Retinal pigment epithelial cell (primary cell): ENCODE data around the gene CHMP2B.
A peak's percentile ranks its signal among the peaks of the same experiment; 100 is the strongest.
"Not testable (repeated sequence)": the region's sequence is repeated elsewhere in the genome, so short reads cannot be mapped to it uniquely, and the experiment has no call there.

ENCODE experiments used
- DNase-seq: peaks from one replicate; pipeline ENCODE4 v3.0.0-alpha.2; 2010; ENCODE audit warnings: low read depth
- H3K4me3 ChIP-seq: 2 replicates; pipeline ENCODE4 v1.5.1; 2011; ENCODE audit warnings: mild to moderate bottlenecking, low read length, control low read depth, moderate library complexity
- TF ChIP-seq, protein P1 (sequence below): conservative IDR thresholded peaks from 2 replicates; pipeline ENCODE4 v1.5.1; 2011; ENCODE audit warnings: low read depth, low read length, control low read depth, inconsistent platforms

CHMP2B gene

DNA sequence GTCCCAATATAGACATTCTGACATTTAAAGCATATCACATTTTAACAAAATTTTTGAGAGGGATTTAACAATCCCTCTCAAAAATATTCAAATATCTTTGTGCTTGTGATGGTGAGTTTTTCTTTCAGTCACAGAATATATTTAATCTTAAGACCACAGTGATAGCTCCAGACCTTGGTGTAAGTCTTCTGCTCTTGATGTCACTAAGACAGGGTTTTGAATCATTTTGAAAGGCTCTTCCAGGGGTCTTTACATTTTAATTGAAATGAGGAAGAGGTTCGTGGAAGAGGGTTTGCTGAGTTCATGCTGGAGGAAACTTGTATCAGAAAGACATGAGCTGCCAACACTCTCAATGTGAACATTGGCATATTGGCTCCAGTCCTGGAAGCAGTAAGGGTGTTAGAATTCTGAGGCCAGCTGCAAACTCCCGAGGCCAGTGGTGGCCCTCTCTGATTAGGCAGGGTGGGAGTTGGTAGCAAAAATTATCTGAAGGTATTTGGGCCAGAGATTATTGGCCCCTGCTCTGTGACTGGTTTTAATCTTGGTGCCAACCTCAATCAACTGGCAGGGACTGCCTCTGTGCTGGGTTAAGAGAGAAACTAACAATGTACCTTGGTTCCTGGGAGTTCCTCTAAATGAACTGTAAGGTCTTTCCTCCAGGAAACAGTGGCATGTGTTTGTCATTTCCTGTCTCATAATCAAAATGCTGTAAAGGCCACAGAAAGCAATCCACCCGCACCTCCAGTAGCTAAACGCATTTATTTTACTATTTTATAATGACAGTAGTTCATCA, 44.0 kb downstream of the CHMP2B start:
- DNase-seq: no peak
- H3K4me3 ChIP-seq: no peak overlapping the region
- TF ChIP-seq, protein P1, sequence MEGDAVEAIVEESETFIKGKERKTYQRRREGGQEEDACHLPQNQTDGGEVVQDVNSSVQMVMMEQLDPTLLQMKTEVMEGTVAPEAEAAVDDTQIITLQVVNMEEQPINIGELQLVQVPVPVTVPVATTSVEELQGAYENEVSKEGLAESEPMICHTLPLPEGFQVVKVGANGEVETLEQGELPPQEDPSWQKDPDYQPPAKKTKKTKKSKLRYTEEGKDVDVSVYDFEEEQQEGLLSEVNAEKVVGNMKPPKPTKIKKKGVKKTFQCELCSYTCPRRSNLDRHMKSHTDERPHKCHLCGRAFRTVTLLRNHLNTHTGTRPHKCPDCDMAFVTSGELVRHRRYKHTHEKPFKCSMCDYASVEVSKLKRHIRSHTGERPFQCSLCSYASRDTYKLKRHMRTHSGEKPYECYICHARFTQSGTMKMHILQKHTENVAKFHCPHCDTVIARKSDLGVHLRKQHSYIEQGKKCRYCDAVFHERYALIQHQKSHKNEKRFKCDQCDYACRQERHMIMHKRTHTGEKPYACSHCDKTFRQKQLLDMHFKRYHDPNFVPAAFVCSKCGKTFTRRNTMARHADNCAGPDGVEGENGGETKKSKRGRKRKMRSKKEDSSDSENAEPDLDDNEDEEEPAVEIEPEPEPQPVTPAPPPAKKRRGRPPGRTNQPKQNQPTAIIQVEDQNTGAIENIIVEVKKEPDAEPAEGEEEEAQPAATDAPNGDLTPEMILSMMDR: no peak

DNA sequence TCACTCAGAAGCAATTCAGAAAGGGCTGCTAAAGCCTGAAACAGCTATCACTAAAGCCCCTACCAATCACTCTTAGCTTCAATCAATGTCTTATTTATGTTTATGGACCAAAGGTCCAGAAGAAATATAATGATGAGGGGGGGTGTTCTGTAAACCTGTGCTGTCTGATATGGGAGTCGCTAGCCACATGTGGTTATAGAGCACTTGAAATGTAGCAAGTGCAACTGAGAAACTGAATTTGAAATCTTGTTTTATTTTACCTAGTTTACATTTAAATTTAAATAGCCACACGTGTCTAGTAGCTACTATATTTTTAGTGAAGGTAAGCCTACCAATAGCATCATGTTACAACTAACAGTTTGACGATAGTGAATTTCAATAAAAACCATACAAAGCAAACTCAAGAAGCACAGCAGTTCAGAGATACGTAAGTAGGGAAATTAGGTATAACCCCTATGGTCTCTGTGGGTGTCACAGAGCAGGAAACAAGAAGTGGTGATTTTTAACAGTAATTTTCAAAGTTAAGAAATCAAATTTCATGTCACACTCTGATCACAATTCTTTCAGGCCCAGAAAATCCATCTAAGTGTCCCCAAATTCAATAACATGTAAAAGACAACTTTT, 45.7 kb downstream of the CHMP2B start:
- DNase-seq: no peak

DNA sequence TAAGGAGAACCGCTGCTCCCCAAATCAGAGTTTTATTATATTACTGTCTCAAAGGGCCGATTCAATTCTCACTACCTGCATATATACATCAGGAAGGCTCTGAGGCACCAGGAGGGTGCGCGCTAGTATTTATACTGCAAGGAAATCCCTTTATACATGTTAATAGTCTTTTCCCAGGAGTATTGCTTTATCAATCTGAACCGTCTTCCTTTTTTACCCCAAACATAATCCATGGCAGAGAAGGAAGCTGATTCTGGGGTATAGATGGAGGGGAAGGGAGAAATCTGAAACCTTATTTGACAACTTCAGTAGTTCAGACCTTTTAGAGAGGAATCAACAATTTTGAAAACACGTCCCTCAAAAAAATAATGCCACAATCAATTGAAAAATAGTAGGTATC, 49.4 kb downstream of the CHMP2B start, which contains the start of gene POU1F1:
POU1F1 (minus strand) TSS at position 101 of the 400 bp plus-strand sequence. CDS start 122 bp downstream, outside the sequence.
- H3K4me3 ChIP-seq: no peak within 1 kb of the TSS
- TF ChIP-seq, protein P1: no peak
- DNase-seq: no peak

More for the DNA sequence above, 45.7 kb downstream of the CHMP2B start:
- no peak overlapping the region for H3K4me3 ChIP-seq
- TF ChIP-seq, protein P1: no peak

DNA sequence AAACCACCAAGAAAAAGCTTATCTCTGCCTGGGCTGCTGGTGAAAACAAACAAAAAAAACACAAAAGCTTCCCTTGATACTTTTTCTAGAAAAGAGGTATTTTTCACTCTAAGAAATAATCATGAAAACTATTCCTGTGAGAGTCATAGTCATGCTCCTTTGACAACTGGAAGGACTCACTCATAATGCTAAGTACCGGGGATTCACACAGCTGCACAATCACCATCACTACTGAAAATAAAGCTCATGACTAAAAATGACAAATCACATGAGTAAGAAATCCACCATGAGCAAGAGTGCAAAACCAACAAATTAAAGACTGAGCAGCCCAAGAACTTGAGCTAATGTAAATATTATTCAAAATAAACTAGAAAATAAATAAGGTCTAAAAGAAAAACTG, 59.9 kb downstream of the CHMP2B start:
- TF ChIP-seq, protein P1: no peak
- DNase-seq: no peak
- no peak overlapping the region for H3K4me3 ChIP-seq

DNA sequence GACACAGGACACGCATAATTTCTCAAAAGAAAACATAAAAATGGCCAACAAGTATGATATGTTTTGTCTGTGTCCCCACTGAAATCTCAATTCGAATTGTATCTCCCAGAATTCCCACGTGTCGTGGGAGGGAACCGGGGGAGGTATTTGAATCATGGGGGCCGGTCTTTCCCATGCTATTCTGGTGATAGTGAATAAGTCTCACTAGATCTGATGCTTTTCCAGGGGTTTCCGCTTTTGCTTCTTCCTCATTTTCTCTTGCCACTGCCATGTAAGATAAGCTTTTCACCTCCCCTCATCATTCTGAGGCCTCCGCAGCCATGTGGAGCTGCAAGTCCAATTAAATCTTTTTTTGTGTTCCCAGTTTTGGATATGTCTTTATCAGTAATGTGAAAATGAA, 61.3 kb downstream of the CHMP2B start:
- TF ChIP-seq, protein P1: no peak

DNA sequence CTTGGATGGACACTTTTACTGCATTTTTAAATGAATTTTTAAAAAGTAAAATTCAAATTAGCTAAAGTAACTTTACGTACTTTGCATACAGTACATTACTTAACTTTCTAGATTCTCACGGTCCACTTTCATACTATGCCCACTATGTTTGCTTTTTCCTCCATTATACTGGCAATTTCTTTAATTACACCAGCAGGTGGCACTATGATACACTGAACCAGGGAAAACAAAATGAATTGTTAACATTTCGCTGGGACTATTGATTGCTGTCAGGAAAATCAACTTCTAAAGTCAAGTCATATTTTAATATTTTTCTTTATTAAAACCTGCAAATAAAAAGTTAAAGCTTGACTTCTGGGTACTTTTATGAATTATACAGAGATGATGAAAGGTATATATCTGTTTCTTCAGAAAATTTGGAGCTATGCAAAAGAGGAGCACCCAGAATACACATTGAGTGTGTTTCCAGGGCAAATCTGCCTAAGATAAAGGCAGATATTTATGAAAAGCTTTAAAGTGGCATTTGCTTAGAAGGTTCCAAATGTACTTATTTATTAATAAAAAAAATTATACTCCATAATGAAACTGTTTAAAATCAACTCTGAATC, 71.1 kb downstream of the CHMP2B start:
- no peak overlapping the region for H3K4me3 ChIP-seq
- TF ChIP-seq, protein P1: peak; percentile 57
- no peak for DNase-seq

More for the DNA sequence above, 61.3 kb downstream of the CHMP2B start:
- no peak overlapping the region for H3K4me3 ChIP-seq
- DNase-seq: no peak

DNA sequence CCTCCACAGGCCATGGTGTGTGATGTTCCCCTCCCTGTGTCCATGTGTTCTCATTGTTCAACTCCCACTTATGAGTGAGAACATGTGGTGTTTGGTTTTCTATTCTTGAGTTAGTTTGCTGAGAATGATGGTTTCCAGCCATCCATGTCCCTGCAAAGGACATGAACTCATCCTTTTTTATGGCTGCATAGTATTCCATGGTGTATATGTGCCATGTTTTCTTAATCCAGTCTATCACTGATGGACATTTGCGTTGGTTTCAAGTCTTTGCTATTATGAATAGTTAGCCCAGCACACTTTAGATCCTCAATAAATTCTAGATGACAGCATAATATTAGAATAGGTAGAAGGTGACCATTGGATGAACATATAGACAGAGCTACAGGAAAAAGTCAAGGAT, 77.9 kb downstream of the CHMP2B start:
- not testable (repeated sequence) for DNase-seq, H3K4me3 ChIP-seq
